Astrocyte of the cerebellum (primary cell): ENCODE results near the gene CALCA.
A peak's percentile ranks its signal among the peaks of the same experiment; 100 is the strongest.

Experiments used
- DNase-seq: peaks from one replicate; pipeline ENCODE4 v3.0.0-alpha.2; 2011; ENCODE audit warnings: low read depth
- H3K4me3 ChIP-seq: 2 replicates; pipeline ENCODE4 v1.5.1; 2011; ENCODE audit warnings: mild to moderate bottlenecking, low read depth, low read length, moderate library complexity
- CTCF ChIP-seq: IDR thresholded peaks from 2 replicates; pipeline ENCODE4 v1.5.1; 2012; ENCODE audit warnings: low read length, low read depth, moderate library complexity, mild to moderate bottlenecking; ENCODE audit errors: missing control alignments
- in situ Hi-C: cut with HindIII; loops from 2 replicates; pipeline ENCODE4 v1.10.0; 2017; ENCODE audit warnings: low sequenced_read_pairs

The CALCA gene

GRCh38 chr11:14969901-14970323 is 2.2 kb downstream of the CALCA start:
- in situ Hi-C loops, result no loop called here
- peak; percentile 51 for TF ChIP-seq CTCF
- no peak overlapping the region for H3K4me3 ChIP-seq
- no peak for DNase-seq

DNA sequence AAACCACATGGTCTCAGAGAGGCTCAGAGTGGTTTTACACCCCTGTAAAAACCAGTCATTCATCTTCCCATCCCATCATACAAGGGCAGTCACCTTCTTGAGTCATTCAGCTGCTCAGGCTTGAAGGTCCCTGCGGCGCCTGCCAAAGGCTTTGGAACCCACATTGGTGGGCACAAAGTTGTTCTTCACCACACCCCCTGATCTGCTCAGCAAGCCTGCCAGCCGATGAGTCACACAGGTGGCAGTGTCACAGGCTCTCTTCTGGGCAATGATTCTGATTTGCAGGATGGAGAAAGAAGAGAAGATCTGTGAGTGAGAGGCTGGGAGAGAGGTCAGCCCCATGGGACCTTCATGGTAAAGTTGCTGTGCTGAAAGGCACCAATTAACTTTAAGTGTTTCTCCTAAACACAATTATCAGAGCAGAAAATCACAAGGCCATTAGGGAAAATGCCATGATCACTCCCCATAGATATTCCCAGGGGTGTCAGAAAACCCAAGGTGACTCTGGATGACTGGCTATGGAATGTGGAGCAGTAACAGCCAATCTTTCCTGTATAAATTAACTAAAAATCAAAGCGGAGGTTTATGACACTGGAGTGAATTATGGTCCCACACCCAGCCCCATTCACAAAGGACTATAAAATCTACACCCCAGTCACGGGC is 4.4 kb downstream of the CALCA start:
- in situ Hi-C loops, result no loop called here
- no peak for TF ChIP-seq CTCF
- no peak overlapping the region for H3K4me3 ChIP-seq
- no peak for DNase-seq

DNA sequence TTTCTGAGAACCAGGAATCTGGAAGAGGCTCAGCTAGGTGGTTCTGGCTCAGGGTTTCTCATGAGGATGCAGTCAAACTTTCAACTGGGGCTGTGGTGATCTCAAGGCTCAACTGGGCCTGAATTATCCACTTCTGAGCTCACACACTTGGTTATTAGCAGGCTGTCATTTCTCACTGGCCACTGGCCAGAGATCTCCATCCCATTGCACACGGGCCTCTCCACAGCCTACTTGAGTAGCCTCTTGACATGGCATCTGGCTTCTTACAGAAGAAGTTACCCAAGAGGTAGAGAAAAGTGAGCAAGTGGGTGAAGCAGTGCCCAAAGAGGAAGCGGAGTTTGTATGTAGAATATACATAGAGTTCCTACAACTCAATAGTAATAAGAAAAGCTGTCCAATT is 16.0 kb downstream of the CALCA start:
- H3K4me3 ChIP-seq, result no peak overlapping the region
- in situ Hi-C loops, result no loop called here
- no peak for TF ChIP-seq CTCF
- no peak for DNase-seq

DNA sequence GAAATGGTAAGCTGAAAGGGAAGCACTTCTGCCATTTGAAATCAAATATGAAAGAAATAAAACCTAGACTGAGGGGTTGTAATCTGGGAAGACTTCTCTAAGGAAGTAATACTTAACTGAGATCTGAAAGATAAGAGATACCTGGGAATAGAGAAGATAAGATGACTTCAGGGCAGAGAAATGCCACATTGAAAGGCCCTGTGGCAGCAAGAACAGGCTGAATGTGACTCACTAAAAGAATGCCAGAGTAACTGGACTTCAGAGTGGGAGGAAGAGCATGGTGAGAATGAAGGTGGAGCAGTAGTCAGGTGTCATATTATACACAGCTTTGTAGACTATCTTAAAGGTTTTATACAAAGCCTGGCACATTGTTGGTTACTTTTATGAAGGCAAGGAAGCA is 17.6 kb downstream of the CALCA start:
- in situ Hi-C loops, result no loop called here
- DNase-seq, result no peak
- no peak overlapping the region for H3K4me3 ChIP-seq
- TF ChIP-seq CTCF, result no peak

DNA sequence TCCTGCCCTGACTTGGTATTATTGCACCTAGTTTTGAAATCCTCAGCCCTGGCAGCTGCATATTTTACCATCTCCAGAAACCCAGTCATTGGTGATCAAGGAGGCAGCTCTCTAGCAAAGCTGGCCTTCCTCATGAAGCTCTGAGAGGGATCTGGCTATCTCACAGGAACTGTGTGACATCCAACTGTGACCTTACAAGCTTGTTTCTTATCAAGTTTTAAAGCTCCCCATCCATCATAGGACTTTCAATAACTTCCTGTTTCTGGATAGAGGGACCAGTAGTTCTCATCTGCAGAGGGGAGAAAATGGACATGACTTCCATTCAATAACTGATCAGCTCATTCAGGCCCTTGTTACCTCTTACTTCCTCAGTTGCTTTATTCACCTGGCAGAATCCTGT is 18.2 kb downstream of the CALCA start:
- in situ Hi-C loops, result no loop called here
- H3K4me3 ChIP-seq, result no peak overlapping the region
- no peak for DNase-seq
- TF ChIP-seq CTCF, result no peak

- no peak overlapping the region for H3K4me3 ChIP-seq
- TF ChIP-seq CTCF, result no peak
- in situ Hi-C loops, result no loop called here
- no peak for DNase-seq
Measured at GRCh38 chr11:14949437-14950147, 22.6 kb downstream of the CALCA start.
